GM04503 (cell line): Measurements from ENCODE around the gene TOMM22.

Experiments used
- DNase-seq: peaks from one replicate; pipeline ENCODE4 v3.0.0-alpha.2; 2012; ENCODE audit warnings: low read depth

Gene TOMM22

GRCh38 chr22:38734421-38735100, 52.8 kb downstream of the TOMM22 start:
- no peak for DNase-seq
